DMS79 (cell line): Measurements from ENCODE around the gene PLCH2.
A peak's percentile ranks its signal among the peaks of the same experiment; 100 is the strongest.

Experiments
- DNase-seq: peaks from one replicate; lab custom pipeline; 2025; lab: John Stamatoyannopoulos, UW

Gene PLCH2

DNA sequence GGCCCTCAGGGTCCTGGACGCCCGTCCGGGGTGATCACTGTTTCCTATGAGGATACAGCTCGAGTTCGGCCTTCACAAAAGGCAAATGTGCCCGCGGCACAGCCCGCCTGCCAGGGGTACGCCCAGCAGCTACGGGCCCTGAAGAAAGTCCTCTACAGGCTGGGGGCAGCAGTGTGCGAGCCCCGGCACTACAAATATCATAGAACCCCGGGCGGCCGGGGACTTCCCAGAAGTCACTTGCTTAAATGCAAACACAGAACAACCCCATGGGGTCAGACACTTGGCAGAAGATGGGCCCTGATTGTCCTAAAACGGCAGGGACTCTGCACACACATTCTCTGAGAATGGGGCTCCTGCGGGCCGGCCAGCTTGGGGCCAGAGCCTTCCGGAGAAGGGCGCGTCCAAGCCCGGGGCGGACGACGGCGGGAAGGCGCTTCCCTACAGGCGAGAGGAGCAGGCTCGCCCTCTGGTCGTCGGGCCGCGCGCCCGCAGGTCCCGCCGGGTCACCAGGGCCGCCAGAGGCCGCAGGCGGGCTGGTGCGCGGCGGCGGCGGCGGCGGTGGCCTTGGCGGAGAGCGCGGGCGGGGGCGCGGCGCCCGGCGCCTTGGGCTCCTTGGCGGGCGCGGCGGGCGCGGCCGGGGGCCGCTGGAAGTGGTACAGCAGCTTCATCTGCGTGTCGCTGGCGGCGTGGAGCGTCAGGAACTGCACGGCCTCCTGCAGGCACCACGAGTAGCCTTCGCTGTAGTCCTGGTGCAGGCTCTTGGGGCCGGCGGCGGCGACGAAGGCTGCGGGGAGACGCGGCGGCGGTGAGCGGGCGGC is 53.1 kb downstream of the PLCH2 start:
- DNase-seq, result no peak

DNA sequence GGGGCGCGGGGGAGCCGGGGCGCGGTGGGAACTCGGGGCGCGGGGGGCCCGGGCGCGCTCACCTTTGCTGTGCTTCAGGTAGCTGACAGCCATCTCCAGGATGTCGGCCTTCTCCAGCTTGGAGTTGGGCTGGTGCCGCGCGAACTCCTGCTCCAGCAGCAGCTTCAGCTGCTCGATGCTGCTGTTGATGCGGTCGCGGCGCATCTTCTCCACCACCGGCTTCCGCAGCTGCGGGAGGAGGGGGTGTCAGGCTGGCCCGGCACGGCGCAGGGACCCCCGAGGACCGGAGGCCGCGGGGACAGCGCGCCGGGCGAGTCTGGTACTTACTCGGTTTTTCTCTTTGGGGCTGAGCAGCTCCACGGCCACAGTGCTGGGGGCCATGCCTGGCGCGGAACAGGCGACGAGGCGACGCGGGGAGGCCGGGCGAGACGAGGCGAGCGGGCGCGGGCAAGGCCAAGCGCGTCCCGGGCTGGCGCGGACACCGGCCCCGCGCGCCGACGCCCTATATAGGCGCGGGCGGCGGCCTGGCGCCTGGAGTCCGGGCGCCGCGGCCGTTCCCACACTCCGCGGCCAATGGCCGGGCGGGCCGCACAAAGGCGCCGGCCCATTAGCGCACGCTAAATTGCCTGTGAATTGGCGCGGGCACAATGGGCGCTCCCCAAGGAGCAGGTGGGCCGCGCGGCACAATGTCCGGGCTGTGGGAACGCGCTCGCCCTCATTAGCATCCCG is 53.9 kb downstream of the PLCH2 start, which contains the start of gene HES5:
Gene HES5, minus strand, starts transcription at position 480 of the 729 bp plus-strand sequence. Its CDS starts 99 bp downstream, at position 381.
- DNase-seq, result peak; percentile 68

DNA sequence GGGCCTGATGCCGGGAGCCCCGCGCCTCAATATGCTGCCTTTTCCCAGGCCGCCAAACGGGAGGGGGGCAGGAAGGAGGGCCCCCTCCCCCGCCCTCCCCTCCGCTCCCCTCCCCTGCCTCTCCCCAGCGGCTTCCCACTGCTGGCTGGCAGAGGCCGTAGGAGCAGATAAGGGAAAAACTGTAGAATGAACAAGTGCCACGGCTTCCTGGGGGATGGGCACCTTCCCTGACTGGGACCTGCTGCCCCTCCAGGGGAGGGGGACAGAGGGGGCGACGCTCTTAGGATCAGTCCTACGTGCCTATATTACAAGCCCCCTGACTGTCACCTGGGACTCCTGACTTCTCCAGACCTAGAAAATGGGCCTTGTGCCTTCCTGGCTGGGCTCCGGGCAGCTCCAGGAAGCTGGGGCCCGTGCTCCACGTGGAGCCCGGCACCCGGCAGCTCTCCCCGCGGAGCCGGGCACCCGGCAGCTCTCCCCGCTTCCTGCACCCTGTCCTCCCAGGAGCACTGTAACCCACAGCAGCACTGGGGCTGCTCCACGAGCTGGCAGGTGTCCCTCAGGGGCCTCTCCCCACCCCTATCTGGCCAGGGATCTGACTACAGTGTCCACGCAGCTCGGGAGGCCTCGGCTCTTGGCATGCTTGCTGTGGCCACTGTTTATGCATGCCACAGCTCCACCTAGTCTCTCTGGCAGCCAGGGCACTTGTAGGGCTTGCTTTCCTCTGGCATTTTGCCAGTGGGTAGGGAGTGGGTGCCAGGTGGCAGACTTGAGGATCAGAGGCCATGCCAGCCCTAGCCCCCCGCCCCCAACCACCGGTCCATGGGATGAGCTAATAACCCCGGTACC is 54.6 kb downstream of the PLCH2 start:
- peak; percentile 84 for DNase-seq

DNA sequence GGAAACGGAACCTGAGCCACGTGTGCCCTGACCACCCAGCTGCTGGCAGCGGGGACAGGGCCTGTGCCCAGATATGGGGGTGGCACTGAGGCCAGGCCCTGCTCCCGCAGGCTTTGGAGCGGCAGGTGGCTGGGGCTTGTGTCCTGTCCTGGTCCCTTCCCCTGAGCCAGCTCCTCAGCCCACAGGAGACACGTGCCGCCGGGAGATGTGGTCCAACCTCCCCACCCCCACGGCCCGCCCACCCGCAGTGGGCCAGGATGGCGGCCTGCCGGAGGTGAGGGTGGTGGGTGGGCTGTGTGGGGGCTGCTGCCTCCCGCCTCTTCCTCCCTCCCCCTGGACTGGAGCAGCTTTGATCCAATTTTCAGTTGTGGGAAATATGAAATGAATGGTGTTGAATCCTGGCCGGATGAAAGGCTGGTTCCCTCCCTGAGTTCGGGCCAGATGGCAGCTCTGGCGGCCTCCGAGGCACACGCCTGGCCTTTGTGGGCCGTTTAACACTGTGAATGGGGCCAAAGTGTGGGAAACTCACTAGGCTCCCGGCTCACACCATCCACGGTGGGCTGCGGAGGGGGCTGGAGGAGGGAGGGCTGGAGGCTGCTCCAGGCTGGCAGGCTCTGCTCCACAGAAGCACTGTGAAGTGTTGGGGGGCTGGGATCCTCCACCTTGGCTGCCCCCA is 56.5 kb downstream of the PLCH2 start:
- no peak for DNase-seq

DNA sequence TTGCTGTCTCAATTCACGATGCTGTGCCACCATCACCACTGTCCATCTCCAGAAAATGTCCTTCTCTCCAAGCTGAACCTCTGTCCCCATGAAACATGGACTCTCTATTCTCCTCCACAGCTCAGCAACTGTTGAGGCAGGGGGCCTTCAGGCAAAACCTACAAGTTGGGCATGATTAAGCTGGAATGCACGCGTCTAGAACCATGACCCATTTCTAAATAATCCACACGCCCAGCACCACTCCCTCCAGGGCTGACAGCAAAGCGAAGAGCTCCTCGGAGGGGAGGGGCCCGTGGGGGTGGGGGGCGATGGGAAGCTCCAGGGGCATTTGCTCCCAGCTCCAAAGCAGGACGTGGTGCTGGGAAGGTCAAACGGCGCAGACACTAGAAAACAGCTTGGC is 57.3 kb downstream of the PLCH2 start:
- no peak for DNase-seq

DNA sequence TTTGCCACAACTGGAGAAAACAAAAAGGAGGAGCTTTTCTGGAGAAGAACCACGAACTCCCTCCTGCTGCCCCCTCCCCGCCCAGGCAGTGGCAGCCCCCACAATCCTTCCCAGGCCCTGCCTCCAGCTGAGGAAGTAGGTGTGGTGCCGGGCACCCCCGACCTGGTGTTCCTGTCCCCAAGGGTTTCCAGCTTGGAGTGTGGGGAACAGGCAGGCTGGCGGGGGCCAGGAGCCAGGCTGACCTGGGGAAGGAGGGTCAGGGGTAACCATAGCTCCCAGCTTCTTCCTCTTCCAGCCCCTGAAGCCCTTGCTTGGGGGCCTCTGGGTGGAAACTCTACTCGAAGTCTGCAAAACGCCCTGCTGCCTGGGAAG is 58.2 kb downstream of the PLCH2 start:
- no peak for DNase-seq

DNA sequence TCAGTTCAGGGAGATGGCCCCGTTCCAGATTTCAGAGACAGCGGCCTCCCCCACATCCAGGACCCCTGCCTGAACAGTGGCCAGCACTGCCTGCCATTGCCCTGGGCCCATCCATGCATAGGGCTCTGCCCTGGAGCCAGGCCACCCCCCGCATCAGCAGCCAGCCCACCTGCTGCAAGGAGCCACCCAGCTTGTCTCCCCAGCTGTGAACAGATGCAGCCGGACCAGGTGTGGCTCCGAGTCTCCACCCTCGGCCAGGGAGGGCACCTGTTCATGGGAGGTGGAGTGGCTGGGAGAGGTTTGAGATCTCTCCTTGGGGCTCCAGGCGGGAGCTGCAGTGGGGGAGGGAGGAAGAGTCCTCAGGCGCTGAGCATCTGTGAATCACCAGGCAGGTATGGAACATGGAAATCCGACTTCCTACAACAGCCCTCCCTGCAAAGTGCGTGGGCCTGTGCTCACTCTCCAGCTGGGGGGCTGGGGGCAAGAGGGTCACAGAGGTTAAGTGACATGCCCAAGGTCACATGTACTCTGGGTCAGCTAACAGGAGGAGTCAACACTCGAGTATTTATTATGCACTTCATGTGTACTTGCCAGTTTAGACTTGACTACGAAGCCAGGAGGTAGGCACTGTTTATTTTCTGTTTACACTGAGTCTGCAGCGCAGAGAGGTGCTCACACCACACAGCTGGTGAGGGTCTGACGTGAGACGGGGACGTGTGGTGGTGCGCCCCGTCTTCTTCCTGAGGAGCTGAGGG is 58.8 kb downstream of the PLCH2 start:
- peak; percentile 97 for DNase-seq

DNA sequence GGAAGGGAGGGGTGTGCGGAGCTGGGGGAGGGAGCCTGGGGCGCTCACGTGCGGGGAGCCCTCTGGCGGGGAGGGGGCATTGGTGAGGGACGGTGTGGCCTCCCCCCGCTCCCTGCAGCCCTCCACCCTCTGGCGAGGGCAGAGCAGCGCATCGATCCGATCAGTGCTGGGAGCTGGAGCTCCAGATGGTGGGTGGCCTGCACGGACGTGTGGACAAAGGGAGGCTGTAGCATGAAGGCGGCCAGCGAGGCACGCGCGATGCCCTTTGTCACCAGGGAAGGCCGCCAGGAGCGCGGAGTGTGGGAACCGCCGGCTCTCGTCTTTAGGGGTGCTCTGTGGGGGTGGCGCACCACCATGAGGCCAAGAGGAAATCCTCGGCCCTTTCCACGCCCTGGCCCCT is 59.4 kb downstream of the PLCH2 start:
- no peak for DNase-seq

DNA sequence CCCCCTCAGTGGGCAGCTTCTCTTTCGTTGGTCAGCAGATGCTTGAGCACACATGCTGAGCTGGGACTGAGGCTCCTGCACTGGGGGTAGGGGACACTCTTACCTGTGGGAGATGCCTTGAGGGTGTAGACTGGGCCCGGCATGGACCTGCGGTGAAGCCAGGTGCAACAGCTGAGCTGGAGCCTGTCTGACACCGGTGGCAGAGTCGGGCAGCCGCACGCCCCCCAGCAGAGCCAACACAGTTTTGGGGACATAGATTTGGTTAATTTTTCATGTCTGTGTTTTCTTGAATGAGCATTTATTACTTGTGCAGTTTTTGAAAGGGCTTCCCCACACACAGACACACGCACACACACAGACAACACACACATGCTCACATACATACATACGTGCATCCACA is 59.9 kb downstream of the PLCH2 start:
- peak; percentile 34 for DNase-seq

DNA sequence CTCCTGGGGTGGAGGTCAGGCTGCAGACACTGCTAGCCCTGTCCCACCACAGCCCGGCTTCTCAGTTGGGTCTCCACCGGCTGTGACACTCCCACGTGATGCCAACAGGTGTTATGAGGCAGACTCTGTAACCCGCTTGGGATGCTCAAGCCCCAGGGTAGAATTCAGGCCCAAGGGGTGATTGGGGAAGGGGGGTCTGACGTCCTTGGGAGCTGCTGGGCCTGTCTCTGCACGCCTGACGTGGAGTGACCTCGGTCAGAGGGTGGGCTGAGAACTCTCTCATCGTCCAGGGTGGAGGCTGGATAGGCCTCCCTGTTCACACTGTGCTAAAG is 61.7 kb downstream of the PLCH2 start:
- DNase-seq, result no peak

DNA sequence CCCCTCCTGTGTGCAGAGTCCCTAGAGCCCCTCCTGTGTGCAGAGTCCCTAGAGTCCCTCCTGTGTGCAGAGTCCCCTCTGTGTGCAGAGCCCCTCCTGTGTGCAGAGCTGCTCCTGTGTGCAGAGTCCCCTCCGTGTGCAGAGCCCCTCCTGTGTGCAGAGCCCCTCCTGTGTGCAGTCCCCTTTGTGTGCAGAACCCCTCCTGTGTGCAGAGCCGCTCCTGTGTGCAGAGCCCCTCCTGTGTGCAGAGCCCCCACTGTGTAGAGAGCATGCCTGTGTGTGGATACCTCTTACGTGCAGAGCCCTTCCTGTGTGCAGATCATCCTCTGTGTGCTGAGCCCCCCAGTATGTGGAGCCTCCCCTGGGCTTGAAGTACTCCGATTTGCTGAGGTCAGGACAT is 62.3 kb downstream of the PLCH2 start:
- no peak for DNase-seq

DNA sequence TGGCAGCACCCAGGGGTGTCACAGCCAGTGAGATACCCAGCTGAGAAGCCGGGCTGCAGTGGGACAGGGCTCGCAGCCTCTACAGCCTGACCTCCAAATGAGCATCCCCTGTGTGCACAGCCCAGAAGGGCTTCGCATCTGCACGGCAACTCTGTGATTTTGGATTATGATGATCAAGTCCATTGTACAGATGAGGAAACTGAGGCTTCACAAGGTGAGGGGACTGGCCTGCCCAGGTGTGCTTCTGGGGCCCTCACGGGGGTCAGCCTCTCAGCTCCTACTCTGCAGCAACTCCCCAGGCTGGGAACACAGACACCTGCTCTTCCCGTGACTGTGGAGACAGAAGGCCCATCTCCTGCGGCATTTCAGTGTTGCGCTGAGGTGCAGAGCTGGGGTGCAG is 62.8 kb downstream of the PLCH2 start:
- DNase-seq, result no peak

DNA sequence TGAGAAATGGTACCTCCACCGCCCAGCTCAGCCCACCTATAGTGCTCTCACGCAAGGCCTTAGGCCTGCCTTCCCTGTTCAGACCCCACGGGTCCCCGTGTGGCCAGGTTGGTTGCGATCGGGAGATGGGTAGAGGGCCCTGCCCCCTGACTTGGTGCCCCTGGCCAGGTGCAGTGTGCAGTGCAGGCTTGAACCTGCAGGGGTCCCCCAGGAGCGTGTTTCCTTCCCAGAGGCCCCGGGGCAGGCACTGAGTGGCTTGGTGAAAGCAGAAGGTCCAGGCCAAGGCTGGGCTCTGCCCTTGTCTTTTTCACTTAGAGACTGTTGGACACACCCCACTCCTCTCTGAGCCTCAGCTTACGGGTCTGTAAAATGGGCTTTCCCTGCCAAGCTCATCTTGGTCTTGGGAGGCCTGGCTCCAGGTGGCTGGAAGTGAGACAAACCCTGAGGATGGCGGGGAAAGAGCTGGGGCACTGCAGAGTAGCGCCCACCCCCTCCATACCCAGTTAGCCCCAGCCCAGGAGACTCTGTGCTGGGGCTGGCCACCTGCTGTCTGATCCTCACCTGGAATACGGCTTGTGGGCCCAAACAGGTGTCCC is 63.3 kb downstream of the PLCH2 start:
- DNase-seq, result no peak

DNA sequence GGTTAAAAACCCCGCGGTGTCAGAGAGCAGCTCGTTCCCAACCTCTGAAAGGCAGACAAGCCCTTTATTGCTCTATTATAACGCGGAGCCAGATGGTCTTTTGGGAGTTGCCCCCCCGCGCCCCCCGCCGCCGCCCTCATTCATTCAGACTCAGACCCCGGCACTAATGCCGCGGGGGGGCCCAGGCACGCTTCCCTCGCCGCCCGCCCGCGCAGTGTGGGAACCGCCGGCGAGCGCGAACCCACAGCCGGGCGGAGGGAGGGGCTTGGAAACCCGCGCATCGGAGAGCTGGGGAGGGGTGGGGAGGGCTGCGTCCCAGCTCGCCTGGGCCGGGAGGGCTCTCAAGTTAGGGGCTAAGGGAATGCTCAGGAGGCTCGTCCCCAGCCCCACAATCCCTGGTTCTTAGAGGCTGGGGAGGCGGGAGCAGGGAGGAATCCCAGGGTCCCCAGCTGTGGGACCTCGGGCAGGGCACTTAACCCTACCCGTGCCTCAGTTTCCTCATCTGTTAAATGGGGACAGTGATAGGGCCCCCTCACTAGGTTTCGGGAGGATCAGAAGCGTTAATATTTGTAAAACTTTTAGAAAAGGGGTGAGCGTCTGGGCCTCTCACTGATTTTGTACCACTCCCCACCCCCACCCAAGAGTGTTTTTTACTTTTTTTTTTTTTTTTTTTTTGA is 64.9 kb downstream of the PLCH2 start:
- DNase-seq, result no peak

DNA sequence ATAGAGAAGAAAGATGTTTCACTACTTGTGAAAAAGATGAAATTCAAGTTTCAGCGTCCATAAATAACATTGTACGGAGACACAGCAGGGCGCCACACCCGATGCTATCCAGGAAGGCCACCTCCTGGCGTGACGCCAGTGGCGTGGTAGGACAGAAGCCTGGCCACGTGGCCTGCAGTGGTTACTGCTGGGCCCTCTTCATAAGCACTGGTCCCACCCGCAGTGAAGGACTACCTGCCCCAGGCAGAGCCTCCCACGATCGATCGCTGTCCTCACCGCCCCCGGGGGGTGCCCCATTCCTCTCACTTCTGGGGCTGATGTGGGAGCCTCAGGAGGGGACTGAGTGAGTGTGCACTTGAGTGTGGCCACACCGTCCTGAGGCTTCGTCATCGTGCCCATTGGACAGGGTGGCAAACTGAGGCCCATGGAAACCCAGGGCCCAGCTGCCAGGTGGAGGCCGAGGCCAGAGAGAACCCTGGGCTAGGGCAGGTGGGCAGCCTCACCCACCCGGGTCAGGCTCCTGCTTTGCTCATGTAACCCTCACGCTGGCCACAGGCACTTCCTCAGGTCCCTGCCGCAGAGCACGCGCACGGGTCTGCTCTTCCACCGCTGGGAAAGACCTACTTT is 65.6 kb downstream of the PLCH2 start:
- no peak for DNase-seq

DNA sequence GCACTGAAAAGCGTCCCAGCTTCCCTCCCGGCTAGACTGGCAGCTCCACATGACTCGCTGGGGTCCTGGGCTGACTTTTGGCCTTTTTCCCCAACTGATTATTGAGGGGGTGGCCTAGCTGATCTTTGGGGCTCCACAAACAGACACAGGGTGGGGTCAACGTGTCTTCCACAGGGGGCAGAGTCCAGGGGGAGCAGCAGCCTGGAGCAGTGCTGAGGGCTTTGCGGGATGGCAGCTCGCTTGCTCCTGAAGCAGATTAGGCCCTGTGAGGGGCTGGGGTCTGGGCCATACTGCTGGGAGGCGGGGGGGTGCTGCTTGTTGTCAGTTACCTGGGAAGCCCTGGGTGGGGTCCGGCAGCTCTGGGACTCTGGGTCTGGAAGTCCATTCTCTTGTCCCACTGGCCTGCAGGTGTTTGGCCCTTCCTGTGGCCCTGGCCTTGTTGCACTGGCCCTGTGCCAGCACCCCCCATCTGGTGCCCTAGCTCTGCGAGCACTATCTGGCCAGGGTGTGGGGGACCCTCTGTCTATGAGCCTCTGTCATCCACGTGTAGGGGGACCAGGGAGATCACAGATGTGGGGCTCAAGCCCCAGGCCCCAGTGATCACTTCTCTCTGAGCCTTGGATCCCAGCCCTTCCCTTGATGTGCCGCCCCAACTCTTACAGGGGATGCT is 66.3 kb downstream of the PLCH2 start:
- no peak for DNase-seq

DNA sequence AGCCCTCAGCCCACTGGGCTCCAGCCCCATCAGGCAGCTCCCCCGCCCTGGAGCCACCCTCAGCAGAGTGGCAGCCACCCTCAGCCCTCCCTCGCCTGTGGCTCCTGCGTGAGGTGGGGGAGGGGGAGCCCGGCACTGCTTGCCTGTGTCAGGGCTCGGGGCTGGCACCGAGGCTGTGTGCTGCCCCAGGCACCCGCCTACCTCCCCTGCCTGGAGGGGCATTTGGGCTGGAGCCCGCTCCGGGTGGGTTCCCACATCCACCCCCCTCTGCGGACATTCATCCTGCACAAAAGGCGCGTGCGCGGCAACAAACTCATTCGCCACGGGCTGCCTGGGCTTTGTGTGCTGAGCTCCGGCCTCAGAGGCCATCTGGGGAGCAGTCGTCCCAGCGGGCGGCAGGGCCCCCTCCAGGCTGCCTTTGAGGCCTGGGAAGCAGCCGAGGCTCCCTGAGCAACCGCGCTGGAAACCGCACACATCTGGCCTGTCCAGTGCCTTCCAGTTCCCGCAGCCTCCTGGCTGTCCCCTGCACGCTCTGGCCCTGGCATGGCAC is 67.5 kb downstream of the PLCH2 start:
- DNase-seq, result no peak

DNA sequence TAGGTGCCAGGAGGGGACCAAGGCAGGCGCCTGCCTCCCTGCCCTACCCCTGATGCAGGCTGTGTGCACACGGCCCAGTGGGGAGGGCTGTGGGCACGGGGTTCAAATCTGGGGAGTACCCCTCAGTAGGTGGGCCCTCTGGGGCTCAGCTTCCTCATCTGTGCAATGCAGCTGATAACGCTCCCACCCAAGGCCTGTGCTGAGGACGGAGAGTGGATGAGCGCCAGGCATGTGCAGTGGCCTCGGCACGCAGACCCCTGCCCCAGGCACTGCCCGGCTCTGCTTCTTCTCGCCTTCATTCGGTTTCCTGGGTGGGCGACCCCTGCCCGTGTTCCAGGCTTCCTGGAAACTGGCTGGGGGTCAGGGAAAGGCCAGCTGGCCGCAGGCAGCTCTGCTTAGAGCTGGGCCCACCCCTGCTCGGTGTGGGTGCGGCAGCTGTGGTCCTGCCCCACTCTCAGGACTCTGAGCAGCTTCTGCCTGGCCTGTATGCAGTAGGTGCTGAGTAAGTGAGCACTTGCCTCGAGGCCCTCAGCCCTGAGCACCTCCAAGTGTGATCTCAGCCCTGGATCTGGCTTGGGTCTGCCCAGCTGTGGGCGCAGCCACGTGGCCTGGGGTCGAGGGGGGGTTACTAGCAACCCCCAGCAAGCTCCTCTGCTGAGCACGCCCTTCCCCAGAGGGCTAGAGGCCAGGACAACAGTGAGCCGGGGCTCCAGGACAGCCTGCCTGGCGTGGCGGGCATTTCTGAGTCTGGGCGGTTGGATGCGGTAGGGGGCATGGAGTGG is 68.2 kb downstream of the PLCH2 start:
- DNase-seq, result no peak
